ENCODE results near the gene NR5A1. TPM values are rescaled to one million over a fixed set of nuclear protein-coding genes. Genes with fewer than 3 reads are reported as not detected.

The NR5A1 gene
- total RNA-seq, 4 donors from 2014 or later, result not detected

DNA sequence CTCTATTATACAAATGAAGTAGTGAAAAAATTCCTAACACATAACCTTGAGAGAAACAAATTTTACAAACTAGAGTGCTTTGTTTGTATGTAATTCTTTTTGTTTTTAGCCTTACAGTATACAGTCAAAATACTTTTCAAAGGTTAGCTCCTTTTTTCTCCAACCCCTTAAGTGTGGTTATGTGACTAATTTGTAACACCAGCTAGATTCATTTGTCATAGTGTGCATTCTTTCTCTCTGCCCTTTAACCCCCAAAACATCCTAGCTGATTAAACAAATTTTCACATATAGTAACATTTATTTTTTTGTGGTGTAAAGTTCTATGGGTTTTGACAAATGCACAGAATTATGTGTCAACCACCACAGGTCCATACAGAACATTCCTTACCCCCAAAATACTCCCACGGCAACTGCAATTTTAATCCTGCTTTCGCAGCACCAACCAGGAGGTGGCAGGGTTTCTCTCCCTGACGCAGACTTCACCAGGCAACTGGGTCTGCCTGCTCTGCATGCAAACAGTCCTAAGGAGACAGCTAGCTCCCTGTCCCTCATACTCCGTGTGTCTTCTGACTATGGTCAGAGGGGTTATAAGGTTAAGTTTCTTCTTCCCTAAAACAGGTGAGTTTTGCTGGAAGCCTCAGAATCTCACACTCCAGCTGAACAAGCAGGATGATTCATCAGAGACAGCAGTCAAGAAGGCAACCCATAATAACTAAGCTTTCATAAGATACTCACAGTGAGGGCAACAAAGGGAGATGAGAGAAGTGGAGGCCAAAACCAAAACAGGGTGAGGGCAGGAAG lies 44.5 kb upstream of the NR5A1 start:
- intact Hi-C loops (cut with DNase I), result no loop called here
- H3K27me3 ChIP-seq, result no peaks in the 10 kb centered on the region
- H3K4me1 ChIP-seq, result peaks cover 0 to 5% (median 0%) of the 10 kb centered on the region in 3 donors
- H3K27ac ChIP-seq, result no peak overlapping the region
- 28 to 31% methylated on average over 2 to 4 of the region's 4 CpGs for WGBS, 2 donors
- no peak for DNase-seq
- H3K4me3 ChIP-seq, result no peak overlapping the region
- peak in 5 of 6 experiments; percentile 28 to 68 (median 46) for TF ChIP-seq CTCF (IDR thresholded peaks at IDR 0.05)
- no peak for TF ChIP-seq POLR2A (IDR thresholded peaks at IDR 0.05)
- no peaks in the 10 kb centered on the region for H3K9me3 ChIP-seq
- no peaks in the 10 kb centered on the region for H3K36me3 ChIP-seq

DNA sequence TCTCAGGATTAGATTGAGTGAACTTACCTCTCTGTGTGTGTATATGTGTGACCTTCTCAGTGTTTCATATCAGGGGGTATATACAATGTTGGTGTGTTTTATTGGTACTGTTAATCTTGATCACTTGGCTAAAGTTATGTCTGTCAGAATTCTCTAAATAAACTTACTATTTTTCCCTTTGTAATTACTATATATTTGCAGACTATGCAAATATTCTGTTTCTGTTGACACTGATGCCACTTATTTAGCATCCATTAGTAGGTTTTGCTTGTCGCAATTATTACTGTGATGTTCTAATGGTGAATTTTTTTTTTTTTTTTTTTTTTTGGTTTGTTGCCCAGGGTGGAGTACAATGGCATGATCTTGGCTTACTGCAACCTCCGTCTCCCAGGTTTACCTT lies 42.9 kb upstream of the NR5A1 start:
- DNase-seq, result no peak
- TF ChIP-seq CTCF (IDR thresholded peaks at IDR 0.05) (no peak), POLR2A (IDR thresholded peaks at IDR 0.05) (no peak)
- Histone ChIP-seq H3K27me3 (no peaks in the 10 kb centered on the region), H3K4me3 (no peak overlapping the region), H3K27ac (no peak overlapping the region), H3K9me3 (no peaks in the 10 kb centered on the region), H3K4me1 (peaks cover 0 to 5% (median 0%) of the 10 kb centered on the region in 3 donors), H3K36me3 (no peaks in the 10 kb centered on the region)
- WGBS, 2 donors, result 73 to 100% methylated on average over 2 of the region's 2 CpGs
- intact Hi-C loops (cut with DNase I), result no loop called here

DNA sequence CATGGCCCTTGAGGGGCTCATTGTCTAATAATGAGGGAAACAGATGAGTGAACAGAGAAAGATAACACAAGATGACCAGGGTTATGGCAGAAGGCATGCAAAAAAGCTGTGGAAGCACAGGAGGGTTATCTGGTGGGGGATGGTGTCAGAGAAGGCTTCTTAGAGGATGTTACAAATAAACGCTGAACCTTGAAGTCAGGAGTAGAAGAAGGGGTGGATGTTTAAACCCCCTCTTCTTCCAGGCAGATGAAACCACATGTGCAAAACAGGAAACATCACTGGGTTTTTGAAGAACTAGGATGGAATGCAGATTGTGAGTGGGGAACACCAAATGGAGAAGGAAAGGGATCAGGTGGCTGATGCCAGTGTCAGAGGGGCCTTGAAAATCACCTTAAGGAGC lies 41.8 kb upstream of the NR5A1 start:
- intact Hi-C loops (cut with DNase I), result no loop called here
- Histone ChIP-seq H3K4me3 (no peak overlapping the region), H3K4me1 (peaks cover 0 to 5% (median 0%) of the 10 kb centered on the region in 3 donors), H3K27me3 (no peaks in the 10 kb centered on the region), H3K36me3 (no peaks in the 10 kb centered on the region), H3K27ac (no peak overlapping the region), H3K9me3 (no peaks in the 10 kb centered on the region)
- 43 to 57% methylated on average over 1 of the region's 1 CpG for WGBS, 2 donors
- DNase-seq, result no peak
- TF ChIP-seq CTCF (IDR thresholded peaks at IDR 0.05), result no peak

- DNase-seq, result no peak
- Histone ChIP-seq H3K27me3 (no peaks in the 10 kb centered on the region), H3K4me1 (no peaks in the 10 kb centered on the region), H3K27ac (no peak overlapping the region), H3K4me3 (no peak overlapping the region), H3K36me3 (peaks cover 0 to 7% (median 0%) of the 10 kb centered on the region in 3 donors), H3K9me3 (no peaks in the 10 kb centered on the region)
- intact Hi-C loops (cut with DNase I), result no loop called here
- no peak for TF ChIP-seq CTCF (IDR thresholded peaks at IDR 0.05)
- TF ChIP-seq POLR2A (IDR thresholded peaks at IDR 0.05), result no peak
- WGBS, 2 donors, result 91 to 96% methylated on average over 2 of the region's 2 CpGs
These were observed 37.3 kb upstream of the NR5A1 start for GRCh38 chr9:124544535-124544934.

- intact Hi-C loops (cut with DNase I), result no loop called here
- Histone ChIP-seq H3K27me3 (no peaks in the 10 kb centered on the region), H3K9me3 (no peaks in the 10 kb centered on the region), H3K36me3 (peaks cover 0 to 28% (median 0%) of the 10 kb centered on the region in 3 donors), H3K4me3 (no peak overlapping the region), H3K27ac (no peak overlapping the region), H3K4me1 (no peaks in the 10 kb centered on the region)
- no peak for DNase-seq
- TF ChIP-seq CTCF (IDR thresholded peaks at IDR 0.05) (no peak), POLR2A (IDR thresholded peaks at IDR 0.05) (no peak)
These were observed 34.6 kb upstream of the NR5A1 start for GRCh38 chr9:124541824-124542223.
